ENCODE data around the gene ZMYM2.
"Not testable (repeated sequence)": the region's sequence is repeated elsewhere in the genome, so short reads cannot be mapped to it uniquely, and the experiment has no call there.

ZMYM2 gene

GRCh38 chr13:19958155-19959111, at the start of gene ZMYM2:
TSS of gene ZMYM2 (plus strand) at chr13:19958727. CDS start at chr13:19993073, 34,346 bp downstream.
- peak; percentile 96 for DNase-seq (ENCODE audit: low spot score)

GRCh38 chr13:19910336-19911072, 48.0 kb upstream of the ZMYM2 start:
- DNase-seq (ENCODE audit: low spot score) = peak; percentile 82

- peak; percentile 63 for DNase-seq (ENCODE audit: low spot score)
These were observed 31.3 kb upstream of the ZMYM2 start for GRCh38 chr13:19927117-19927748.

GRCh38 chr13:19940106-19940505, 18.4 kb upstream of the ZMYM2 start:
- no peak for DNase-seq (ENCODE audit: low spot score)

- DNase-seq (ENCODE audit: low spot score) = no peak
These were observed 8.2 kb upstream of the ZMYM2 start for GRCh38 chr13:19950374-19950773.

- no peak for DNase-seq (ENCODE audit: low spot score)
These were observed 5.7 kb upstream of the ZMYM2 start for GRCh38 chr13:19952850-19953249.

GRCh38 chr13:19955873-19956559, 2.5 kb upstream of the ZMYM2 start:
- no peak for DNase-seq (ENCODE audit: low spot score)

GRCh38 chr13:19957320-19958154, 990 bp upstream of the ZMYM2 start:
- DNase-seq (ENCODE audit: low spot score) = peak; percentile 38

GRCh38 chr13:19959141-19959830, 759 bp downstream of the ZMYM2 start:
- DNase-seq (ENCODE audit: low spot score) = peak; percentile 47

GRCh38 chr13:19959831-19960652, 1.5 kb downstream of the ZMYM2 start:
- peak; percentile 88 for DNase-seq (ENCODE audit: low spot score)

GRCh38 chr13:19960653-19960976, 2.1 kb downstream of the ZMYM2 start:
- DNase-seq (ENCODE audit: low spot score) = no peak

GRCh38 chr13:19961489-19961888, 3.0 kb downstream of the ZMYM2 start:
- DNase-seq (ENCODE audit: low spot score) = no peak

- no peak for DNase-seq (ENCODE audit: low spot score)
These were observed 3.4 kb downstream of the ZMYM2 start for GRCh38 chr13:19961924-19962323.

- no peak for DNase-seq (ENCODE audit: low spot score)
These were observed 4.4 kb downstream of the ZMYM2 start for GRCh38 chr13:19962894-19963293.

- no peak for DNase-seq (ENCODE audit: low spot score)
These were observed 9.1 kb downstream of the ZMYM2 start for GRCh38 chr13:19967621-19968020.

GRCh38 chr13:19974498-19975009, 16.0 kb downstream of the ZMYM2 start:
- DNase-seq (ENCODE audit: low spot score) = not testable (repeated sequence)

GRCh38 chr13:19978831-19979437, 20.4 kb downstream of the ZMYM2 start:
- no peak for DNase-seq (ENCODE audit: low spot score)

GRCh38 chr13:19981685-19982238, 23.2 kb downstream of the ZMYM2 start:
- DNase-seq (ENCODE audit: low spot score) = no peak

Data from LoVo (cell line).